B cell (primary cell): ENCODE results near the gene CAPRIN2. TPM values are rescaled to one million over a fixed set of nuclear protein-coding genes. Genes with fewer than 3 reads are reported as not detected.

ENCODE experiments used
- ATAC-seq: fragments of 200-7000 bp; cut with Tn5 transposase; one replicate; pipeline ENCODE4 v1.10.0; 2021; ENCODE audit warnings: low read depth, mild to moderate bottlenecking, moderate number of reproducible peaks, moderate library complexity
- CTCF ChIA-PET: fragments of 350-600 bp; sonication (Branson Sonifier 250); formaldehyde crosslinking; loops from one replicate; lab custom pipeline; 2021; ENCODE audit warnings: antibody characterized with exemption, inconsistent platforms; lab: Charles Lee
- POLR2A ChIA-PET: fragments of 350-600 bp; sonication (Branson Sonifier 250); formaldehyde crosslinking; loops from one replicate; lab custom pipeline; 2021; ENCODE audit warnings: antibody characterized with exemption; lab: Charles Lee
- DNase-seq: peaks from one replicate; pipeline ENCODE4 v3.0.0; 2013
- H2AFZ ChIP-seq: 2 replicates; pipeline ENCODE4 v1.6.1; 2012; ENCODE audit warnings: mild to moderate bottlenecking, low read depth, low read length; ENCODE audit not compliant: insufficient read depth, poor library complexity, severe bottlenecking
- H3K27ac ChIP-seq, 2 donors: 1 replicate in 1 of 2; 2 replicates in 1 of 2; pipeline ENCODE4 v1.5.1; 2012 to 2013; ENCODE audit warnings: low read length in 2 of 2, mild to moderate bottlenecking in 2 of 2, moderate library complexity in 1 of 2
- H3K27me3 ChIP-seq, 4 experiments: fragments of 200-600 bp in 1 of 4; sonication (generic) in 1 of 4; replicated peaks in 1 of 4; 1 replicate in 2 of 4; 2 replicates in 2 of 4; pipeline versions ENCODE4 v1.6.1 to v1.7.0; 2013 to 2016; ENCODE audit warnings: low read length in 3 of 4, mild to moderate bottlenecking in 2 of 4, mixed read lengths in 1 of 4, moderate library complexity in 1 of 4; ENCODE audit not compliant: insufficient read depth in 4 of 4, control insufficient read depth in 3 of 4; ENCODE audit errors: control extremely low read depth in 1 of 4
- H3K36me3 ChIP-seq, 2 experiments: replicated peaks in 1 of 2; 1 replicate in 1 of 2; 2 replicates in 1 of 2; pipeline versions ENCODE4 v1.6.1 to v1.7.1; 2013; ENCODE audit warnings: low read length in 1 of 2; ENCODE audit not compliant: insufficient read depth in 2 of 2, control insufficient read depth in 1 of 2; ENCODE audit errors: control extremely low read depth in 1 of 2, extremely low read depth in 1 of 2
- H3K4me1 ChIP-seq, 2 donors: fragments of 200-600 bp in 1 of 2; sonication (generic) in 1 of 2; 1 replicate in 1 of 2; 2 replicates in 1 of 2; pipeline versions ENCODE4 v1.5.1 to v1.6.1; 2013 to 2017; ENCODE audit warnings: low read length in 2 of 2; ENCODE audit not compliant: control insufficient read depth in 2 of 2, insufficient read depth in 2 of 2
- H3K4me2 ChIP-seq: replicated peaks from 2 replicates; pipeline ENCODE3; 2012; ENCODE audit warnings: mild to moderate bottlenecking, low read depth, low read length; ENCODE audit not compliant: poor library complexity, severe bottlenecking
- H3K4me3 ChIP-seq, 5 experiments: fragments of 200-600 bp in 1 of 5; sonication (generic) in 1 of 5; 1 replicate in 3 of 5; 2 replicates in 2 of 5; pipeline versions ENCODE4 v1.5.1 to v1.7.0; 2011 to 2016; ENCODE audit warnings: low read length in 4 of 5, mild to moderate bottlenecking in 4 of 5, low read depth in 2 of 5, control low read depth in 1 of 5, moderate library complexity in 1 of 5; ENCODE audit not compliant: insufficient read depth in 1 of 5; ENCODE audit errors: control extremely low read depth in 1 of 5, extremely low read depth in 1 of 5
- H3K79me2 ChIP-seq: fragments of 200-600 bp; sonication (generic); one replicate; pipeline ENCODE4 v1.6.0; 2016; ENCODE audit warnings: low read length; ENCODE audit not compliant: control insufficient read depth, insufficient read depth
- H3K9ac ChIP-seq: fragments of 200-600 bp; sonication (generic); 2 replicates; pipeline ENCODE4 v1.6.1; 2017; ENCODE audit warnings: mild to moderate bottlenecking, low read length, moderate library complexity
- H3K9me3 ChIP-seq, 3 donors: one replicate each; pipeline versions ENCODE4 v1.6.1 to v1.7.1; 2013; ENCODE audit warnings: low read length in 2 of 3; ENCODE audit not compliant: control insufficient read depth in 2 of 3, insufficient read depth in 1 of 3; ENCODE audit errors: control extremely low read depth in 1 of 3
- H4K20me1 ChIP-seq: 2 replicates; pipeline ENCODE4 v1.6.0; 2012; ENCODE audit warnings: mild to moderate bottlenecking, low read length; ENCODE audit not compliant: insufficient read depth, control insufficient read depth, poor library complexity, severe bottlenecking
- H3K27ac Mint-ChIP-seq: one replicate; pipeline ENCODE4 v1.8.0; 2021; ENCODE audit warnings: mixed read lengths
- H3K27me3 Mint-ChIP-seq: one replicate; pipeline ENCODE4 v1.8.0; 2021; ENCODE audit warnings: mixed read lengths
- H3K4me1 Mint-ChIP-seq: one replicate; pipeline ENCODE4 v1.8.0; 2021; ENCODE audit warnings: mixed read lengths
- H3K4me3 Mint-ChIP-seq: one replicate; pipeline ENCODE4 v1.8.0; 2021; ENCODE audit warnings: mixed read lengths
- H3K9me3 Mint-ChIP-seq: one replicate; pipeline ENCODE4 v1.8.0; 2022; ENCODE audit warnings: mixed read lengths; ENCODE audit not compliant: insufficient read depth
- EZH2 ChIP-seq: IDR thresholded peaks from 2 replicates; pipeline ENCODE4 v1.6.1; 2012; ENCODE audit warnings: borderline replicate concordance, low read depth, mild to moderate bottlenecking, moderate library complexity, low read length; ENCODE audit not compliant: insufficient read depth, poor library complexity, severe bottlenecking
- WGBS: methylation state at CpG from one replicate; pipeline ENCODE4 v1.1.5; 2013; ENCODE audit warnings: missing lambda C conversion rate; ENCODE audit not compliant: insufficient coverage; 5-methylcytosine and 5-hydroxymethylcytosine counted together
- intact Hi-C: fragments of 100-400 bp; cut with micrococcal nuclease; formaldehyde crosslinking; loops from one replicate; pipeline ENCODE4 v1.10.0; 2022
- polyA plus RNA-seq: library from polyadenylated mRNA; depleted of rRNA; stranded (reverse); fragments of >200 nt; gene quantifications from 2 replicates; pipeline ENCODE4 v1.2.3, GENCODE V29; 2012
- total RNA-seq, 2 donors: library from RNA; stranded (reverse); fragments of 120-200 nt in 1 of 2; gene quantifications; 1 replicate in 1 of 2; 2 replicates in 1 of 2; pipeline versions ENCODE4 v1.2.3 to v1.2.4, GENCODE V29; 2013 to 2022
- TF ChIP-seq, protein P1 (sequence below): fragments of 200-600 bp; IDR thresholded peaks from one replicate; pipeline ENCODE4 v1.8.0; 2022; ENCODE audit warnings: antibody characterized with exemption, mild to moderate bottlenecking

The CAPRIN2 gene
- total and polyA plus RNA-seq, 2 donors (not counting 1 experiment from before 2014, with no cell fraction given), result 31.3 to 57.8 TPM

DNA sequence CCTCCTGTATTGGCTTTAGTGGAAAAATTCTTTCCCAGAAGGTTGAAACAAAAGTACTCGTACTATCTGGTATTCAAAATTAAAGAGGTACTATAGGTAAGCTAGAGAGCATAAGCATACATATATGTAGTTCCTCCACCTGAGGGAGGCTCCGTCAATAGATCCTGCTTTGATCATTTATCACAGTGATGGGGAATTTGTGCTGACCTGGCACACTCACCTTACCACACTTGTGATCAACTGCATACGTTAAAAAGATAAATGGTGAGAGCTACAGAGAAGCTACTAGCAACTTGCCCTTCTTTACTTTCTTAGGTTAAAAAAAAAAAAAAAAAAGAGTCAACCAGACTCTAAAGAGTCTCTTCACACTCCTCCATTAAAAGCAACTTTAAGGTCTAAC lies 2.5 kb downstream of the CAPRIN2 start:
- Mint-ChIP-seq H3K9me3 (no peaks in the 10 kb centered on the region), H3K4me3 (no peak overlapping the region), H3K4me1 (peaks cover 32% of the 10 kb centered on the region), H3K27ac (no peak overlapping the region), H3K27me3 (no peaks in the 10 kb centered on the region)
- Histone ChIP-seq H4K20me1 (peaks cover 4% of the 10 kb centered on the region), H3K4me3 (no peak overlapping the region), H3K27ac (no peak overlapping the region), H3K36me3 (peaks cover 0 to 3% of the 10 kb centered on the region in 2 experiments), H2AFZ (no peak overlapping the region), H3K9ac (no peak overlapping the region), H3K4me2 (no peak overlapping the region), H3K27me3 (no peaks in the 10 kb centered on the region), H3K79me2 (peaks cover 37% of the 10 kb centered on the region), H3K4me1 (peaks cover 14 to 15% of the 10 kb centered on the region in 2 donors), H3K9me3 (no peaks in the 10 kb centered on the region)
- TF ChIP-seq, protein P1, sequence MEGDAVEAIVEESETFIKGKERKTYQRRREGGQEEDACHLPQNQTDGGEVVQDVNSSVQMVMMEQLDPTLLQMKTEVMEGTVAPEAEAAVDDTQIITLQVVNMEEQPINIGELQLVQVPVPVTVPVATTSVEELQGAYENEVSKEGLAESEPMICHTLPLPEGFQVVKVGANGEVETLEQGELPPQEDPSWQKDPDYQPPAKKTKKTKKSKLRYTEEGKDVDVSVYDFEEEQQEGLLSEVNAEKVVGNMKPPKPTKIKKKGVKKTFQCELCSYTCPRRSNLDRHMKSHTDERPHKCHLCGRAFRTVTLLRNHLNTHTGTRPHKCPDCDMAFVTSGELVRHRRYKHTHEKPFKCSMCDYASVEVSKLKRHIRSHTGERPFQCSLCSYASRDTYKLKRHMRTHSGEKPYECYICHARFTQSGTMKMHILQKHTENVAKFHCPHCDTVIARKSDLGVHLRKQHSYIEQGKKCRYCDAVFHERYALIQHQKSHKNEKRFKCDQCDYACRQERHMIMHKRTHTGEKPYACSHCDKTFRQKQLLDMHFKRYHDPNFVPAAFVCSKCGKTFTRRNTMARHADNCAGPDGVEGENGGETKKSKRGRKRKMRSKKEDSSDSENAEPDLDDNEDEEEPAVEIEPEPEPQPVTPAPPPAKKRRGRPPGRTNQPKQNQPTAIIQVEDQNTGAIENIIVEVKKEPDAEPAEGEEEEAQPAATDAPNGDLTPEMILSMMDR, result no peak
- no peak for TF ChIP-seq EZH2
- intact Hi-C loops, result loop anchor here (10.0 kb wide), 1 partner anchor 903 kb away; the partner anchor contains the start of gene ETFBKMT
- ChIA-PET POLR2A (interaction anchor here (2.3 kb wide), 1 partner anchor 57 kb away, joined by 7 read pairs; the partner anchor contains the start of gene IPO8), CTCF (interaction anchor here (1.1 to 1.8 kb wide), 3 partner anchors 44 to 56 kb away, joined by 3 to 9 read pairs (median 4); partner anchors contain the start of gene IPO8)
- WGBS, result 100% methylated on average over 1 of the region's 3 CpGs
- DNase-seq, result no peak
- no peak for ATAC-seq

DNA sequence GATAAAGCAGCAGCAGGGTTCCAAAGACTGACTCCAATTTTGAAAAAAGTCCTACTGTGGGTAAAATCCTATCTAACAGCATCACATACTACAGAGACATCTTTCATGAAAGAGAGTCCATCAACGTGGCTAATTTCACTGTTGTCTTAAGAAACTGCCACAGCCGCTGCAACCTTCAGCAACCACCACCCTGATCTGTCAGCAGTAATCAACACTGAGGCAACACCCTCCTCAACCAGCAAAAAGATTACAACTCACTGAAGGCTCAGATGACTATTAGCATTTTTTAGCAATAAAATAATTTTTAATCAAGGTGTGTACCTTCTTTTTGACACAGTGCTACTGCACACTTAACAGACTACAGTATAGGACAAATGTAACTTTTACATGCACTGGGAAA lies 6.6 kb downstream of the CAPRIN2 start:
- no peaks in the 10 kb centered on the region for H3K4me1 ChIP-seq
- H3K4me3 Mint-ChIP-seq, result no peak overlapping the region
- 100% methylated on average over 1 of the region's 2 CpGs for WGBS
- intact Hi-C loops, result no loop called here
- H3K27ac Mint-ChIP-seq, result no peak overlapping the region
- CTCF ChIA-PET, result no interaction called here
- H3K4me3 ChIP-seq, result no peak overlapping the region
- no peaks in the 10 kb centered on the region for H3K9me3 ChIP-seq
- DNase-seq (no peak), ATAC-seq (no peak)
- peaks cover 15% of the 10 kb centered on the region for H3K4me1 Mint-ChIP-seq
- no peaks in the 10 kb centered on the region for H3K27me3 Mint-ChIP-seq
- TF ChIP-seq, protein P1, result no peak
- no peak for TF ChIP-seq EZH2
- POLR2A ChIA-PET, result no interaction called here
- no peaks in the 10 kb centered on the region for H3K27me3 ChIP-seq
- no peaks in the 10 kb centered on the region for H3K9me3 Mint-ChIP-seq
- peaks cover 11% of the 10 kb centered on the region for H4K20me1 ChIP-seq
- H3K9ac ChIP-seq, result no peak overlapping the region
- H3K27ac ChIP-seq, result no peak overlapping the region
- peaks cover 1 to 7% of the 10 kb centered on the region in 2 experiments for H3K36me3 ChIP-seq
- H3K4me2 ChIP-seq, result no peak overlapping the region
- H2AFZ ChIP-seq, result no peak overlapping the region
- peaks cover 45% of the 10 kb centered on the region for H3K79me2 ChIP-seq
